GM12874 (cell line): Measurements from ENCODE around the gene IL12B.
A peak's percentile ranks its signal among the peaks of the same experiment; 100 is the strongest.

Experiments
- TF ChIP-seq, protein P1 (sequence below): IDR thresholded peaks from 2 replicates; pipeline ENCODE4 v1.5.1; 2011; ENCODE audit warnings: low read depth, mild to moderate bottlenecking, control low read depth, low read length, moderate library complexity; ENCODE audit not compliant: insufficient read depth

Gene IL12B

DNA sequence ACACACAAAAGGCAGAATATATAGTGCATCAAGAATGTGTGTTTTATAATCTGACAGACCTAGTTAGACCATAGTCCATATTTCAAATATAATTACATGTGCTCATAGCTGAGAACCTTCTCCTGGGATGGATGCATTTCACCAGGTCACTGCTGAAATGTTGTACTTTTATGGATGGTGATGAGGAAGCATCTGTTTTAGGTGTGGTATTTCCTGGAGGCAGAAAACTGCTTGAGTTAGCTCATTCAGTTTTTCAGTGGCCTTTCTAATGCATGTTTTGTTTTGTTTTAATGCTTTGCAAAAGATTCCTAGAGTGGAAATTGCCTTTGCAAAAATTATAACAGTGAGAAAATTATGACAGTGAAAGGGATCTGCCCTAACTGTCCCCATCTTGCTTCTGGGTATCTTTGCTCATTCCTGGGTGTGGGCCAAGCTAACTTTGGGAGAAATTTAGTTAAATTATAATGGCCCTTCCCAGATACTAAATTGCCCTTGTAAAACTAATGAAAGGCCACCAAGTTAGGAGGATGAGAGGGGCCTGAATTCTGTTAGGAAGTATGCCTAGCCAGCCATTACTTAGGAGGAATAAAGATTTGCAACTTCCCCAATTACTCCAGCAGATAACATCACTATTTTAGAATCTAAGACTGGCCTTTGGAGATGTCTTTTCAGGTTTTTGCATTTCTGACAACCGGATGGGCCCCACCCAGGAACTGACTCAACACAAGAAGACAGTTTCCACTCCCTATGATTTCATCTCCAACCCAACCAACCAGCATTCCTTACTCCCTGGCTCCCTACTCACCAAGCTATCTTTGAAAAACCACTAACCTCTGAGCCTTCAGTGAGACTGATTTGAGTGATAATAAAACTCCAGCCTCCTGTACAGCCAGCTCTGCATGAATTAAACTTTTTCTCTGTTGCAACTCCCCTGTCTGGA, 7.0 kb upstream of the IL12B start:
- TF ChIP-seq, protein P1, sequence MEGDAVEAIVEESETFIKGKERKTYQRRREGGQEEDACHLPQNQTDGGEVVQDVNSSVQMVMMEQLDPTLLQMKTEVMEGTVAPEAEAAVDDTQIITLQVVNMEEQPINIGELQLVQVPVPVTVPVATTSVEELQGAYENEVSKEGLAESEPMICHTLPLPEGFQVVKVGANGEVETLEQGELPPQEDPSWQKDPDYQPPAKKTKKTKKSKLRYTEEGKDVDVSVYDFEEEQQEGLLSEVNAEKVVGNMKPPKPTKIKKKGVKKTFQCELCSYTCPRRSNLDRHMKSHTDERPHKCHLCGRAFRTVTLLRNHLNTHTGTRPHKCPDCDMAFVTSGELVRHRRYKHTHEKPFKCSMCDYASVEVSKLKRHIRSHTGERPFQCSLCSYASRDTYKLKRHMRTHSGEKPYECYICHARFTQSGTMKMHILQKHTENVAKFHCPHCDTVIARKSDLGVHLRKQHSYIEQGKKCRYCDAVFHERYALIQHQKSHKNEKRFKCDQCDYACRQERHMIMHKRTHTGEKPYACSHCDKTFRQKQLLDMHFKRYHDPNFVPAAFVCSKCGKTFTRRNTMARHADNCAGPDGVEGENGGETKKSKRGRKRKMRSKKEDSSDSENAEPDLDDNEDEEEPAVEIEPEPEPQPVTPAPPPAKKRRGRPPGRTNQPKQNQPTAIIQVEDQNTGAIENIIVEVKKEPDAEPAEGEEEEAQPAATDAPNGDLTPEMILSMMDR = no peak

DNA sequence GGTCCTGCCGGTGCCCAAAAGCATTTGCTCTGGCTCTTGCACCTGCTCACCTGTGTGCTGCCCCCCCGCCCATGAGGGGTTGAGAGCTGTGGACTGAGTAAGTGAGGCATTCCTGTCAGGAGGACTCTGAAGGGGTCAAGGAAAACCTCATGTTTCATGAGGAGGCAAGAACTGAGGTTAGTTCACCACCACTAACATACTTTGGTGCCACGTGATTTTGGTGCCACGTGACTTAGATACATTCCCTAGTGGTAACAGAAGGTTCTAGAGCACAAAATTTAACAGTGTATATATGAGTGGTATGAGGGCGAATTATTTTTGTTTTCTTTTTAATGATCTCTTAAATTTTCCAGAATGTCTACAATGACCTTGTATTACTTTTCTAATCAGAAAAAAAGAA, 6.3 kb upstream of the IL12B start:
- TF ChIP-seq, protein P1 = no peak

DNA sequence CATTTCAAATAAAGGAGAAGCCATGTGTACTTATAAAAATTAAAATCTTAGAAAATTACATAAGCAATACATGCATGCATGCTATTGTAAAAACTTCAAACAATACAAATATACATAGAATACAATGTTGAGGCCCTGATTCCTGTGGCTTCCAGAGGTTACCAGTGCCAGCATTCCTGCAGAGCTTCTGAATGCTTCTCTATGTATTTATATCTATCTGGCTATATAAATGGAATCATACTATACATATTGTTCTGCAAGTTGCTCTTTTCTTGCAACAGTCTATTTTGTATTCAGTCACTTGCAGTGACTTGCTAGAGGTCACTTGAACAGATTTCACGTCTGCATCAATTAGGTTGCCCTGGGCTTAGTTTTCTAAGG, 3.2 kb upstream of the IL12B start:
- TF ChIP-seq, protein P1 = no peak

DNA sequence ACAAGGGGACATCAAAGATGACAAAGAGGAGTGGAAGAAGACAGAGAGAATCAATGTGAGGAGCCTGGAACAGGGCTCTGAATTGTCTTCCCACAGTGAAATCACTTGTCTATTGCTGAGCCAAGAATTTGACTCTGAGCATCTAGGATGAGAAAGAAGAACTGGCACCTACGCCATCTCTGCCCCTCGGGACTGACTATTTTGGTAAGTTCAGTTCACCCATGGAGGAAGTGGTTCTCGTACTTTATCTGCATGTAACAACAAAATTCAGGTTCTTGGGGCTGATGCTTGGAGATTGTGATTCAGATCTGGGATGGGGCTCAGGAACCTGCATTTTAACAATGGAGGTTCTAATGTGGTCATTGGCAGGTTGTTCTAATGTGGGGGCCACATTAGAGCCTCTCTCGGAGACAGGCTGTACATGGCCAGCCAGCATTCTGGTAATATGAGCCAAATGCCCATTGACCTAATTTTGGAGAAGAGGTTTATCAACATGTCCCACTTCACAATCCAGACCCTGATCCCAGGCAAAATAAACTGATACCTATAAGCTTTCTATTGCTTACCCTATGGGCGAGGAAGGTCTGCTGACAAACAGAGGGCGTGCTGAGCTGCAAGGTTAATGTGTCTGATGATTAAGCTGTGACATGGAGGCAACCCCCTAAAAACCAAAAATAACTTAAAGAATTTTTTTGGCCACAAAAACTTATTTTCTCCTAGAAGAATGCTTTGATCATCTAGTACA, 2.7 kb upstream of the IL12B start:
- TF ChIP-seq, protein P1 = peak; percentile 15; the same call in 1 of the 2 replicates

DNA sequence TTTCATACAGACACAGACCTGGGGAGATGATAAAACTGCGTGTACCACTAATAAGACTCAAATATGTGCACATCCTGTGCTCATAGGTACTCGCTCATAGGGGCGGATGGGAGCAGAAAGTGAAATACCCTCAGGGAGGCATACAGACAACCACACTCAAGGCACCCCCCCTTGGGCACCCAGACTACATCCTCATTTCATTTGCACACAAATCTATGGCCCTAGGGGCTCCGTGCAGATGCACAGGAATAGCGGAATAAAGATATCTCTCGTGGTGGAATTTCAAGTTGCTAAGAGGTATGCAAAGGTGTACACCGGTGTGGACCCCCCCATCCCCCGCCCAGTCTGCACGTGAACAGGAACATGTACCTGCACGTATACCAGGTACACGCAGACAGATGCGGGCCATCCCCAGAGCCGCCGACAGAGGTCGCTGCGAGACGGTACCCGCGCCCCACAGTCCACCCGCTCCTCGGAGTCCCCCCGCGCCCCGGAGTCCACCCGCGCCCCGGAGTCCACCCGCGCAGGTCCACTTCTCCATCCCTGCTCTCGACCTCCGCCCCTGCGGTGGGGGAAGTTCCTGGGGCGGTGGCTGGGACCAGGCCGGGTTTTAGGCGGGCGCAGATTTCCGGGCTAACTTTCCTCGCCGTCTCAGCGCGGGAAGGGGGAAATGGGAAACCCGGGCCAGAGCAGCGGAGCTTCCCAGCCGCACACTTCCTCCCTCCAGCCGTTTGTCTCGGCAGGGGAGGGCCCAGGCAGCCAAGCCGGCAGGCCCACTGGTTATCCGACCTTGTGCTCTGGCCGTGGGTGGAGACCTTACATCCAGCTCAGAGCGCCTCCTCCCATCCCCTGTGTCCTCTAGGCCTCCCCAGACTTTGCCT, 1.0 kb upstream of the IL12B start:
- TF ChIP-seq, protein P1 = peak; percentile 93

DNA sequence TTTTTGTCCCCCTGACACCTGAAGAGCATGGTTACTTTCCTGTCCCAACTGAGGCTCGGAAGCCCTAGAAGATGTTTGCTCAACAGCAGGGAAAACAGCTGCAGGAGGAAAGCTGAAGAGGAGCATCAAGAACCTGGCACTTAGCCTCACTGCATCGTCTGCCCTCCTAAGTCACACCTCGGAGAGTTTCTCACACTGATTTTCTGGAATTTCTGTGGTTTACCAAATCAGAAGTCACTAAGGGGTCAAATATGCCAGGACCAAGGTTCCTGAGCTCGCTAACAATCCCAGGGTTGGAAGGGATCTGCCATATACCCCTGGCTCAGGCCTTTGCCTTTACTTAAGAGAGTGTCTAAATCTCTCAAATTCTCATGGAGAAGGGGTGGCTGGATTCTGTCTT, 5.3 kb downstream of the IL12B start:
- TF ChIP-seq, protein P1 = no peak

DNA sequence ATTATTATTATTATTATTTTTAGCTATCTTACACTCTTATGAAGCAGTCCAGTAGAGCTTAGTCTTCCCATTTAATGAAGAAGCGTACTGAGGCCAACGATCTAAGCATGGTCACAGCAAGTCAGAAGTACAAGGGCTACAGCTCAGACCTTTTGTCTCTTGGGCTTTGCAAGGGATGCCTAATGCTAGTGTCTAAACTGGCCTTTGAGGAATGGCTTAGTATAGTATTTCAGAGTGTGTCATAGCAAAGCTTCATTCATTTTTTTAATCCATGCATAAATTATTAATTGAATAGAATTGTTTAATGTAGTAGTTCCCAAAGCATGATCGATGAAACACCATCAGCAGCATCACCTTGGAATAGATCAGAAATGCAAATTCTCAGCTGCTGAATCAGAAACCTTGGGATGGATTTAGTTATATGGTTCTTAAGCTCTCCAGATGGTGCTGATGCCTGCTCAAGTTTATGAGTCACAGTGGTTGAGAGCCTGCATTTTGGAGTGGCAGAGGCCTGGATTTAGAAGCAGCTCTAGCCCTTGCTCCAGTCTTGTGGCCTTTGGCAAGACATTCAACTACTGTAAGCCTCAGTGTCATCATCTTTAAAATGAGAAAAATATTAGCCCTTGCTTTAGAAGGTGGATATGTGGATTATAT, 6.1 kb downstream of the IL12B start:
- TF ChIP-seq, protein P1 = no peak
